Measurements from ENCODE around the gene KANK3. TPM values are rescaled to one million over a fixed set of nuclear protein-coding genes. Genes with fewer than 3 reads are reported as not detected.
A peak's percentile ranks its signal among the peaks of the same experiment; 100 is the strongest.

KANK3 gene
- total and polyA plus RNA-seq, 9 of the 15 experiments (the other 6 are each of a cell fraction or from before 2014, with no cell fraction given), result 0.03 to 0.40 (median 0.08) TPM; not detected in 6

- TF ChIP-seq ZNF707 (CRISPR knock-in tag; conservative IDR thresholded peaks at IDR 0.05) (no peak), KLF10 (CRISPR knock-in tag; IDR thresholded peaks at IDR 0.05) (no peak), NEUROD1 (IDR thresholded peaks at IDR 0.05; ENCODE audit: borderline replicate concordance, low read depth, low read length, partially characterized antibody) (peak; percentile 90), BCLAF1 (IDR thresholded peaks at IDR 0.05; ENCODE audit: borderline replicate concordance in 1 of 2, control insufficient read depth in 1 of 2, low read depth in 2 of 2, low read length in 1 of 2) (no peak), DIDO1 (tag; IDR thresholded peaks at IDR 0.05; ENCODE audit: low read depth) (peak; percentile 72; the same call in 1 of the 2 replicates), SAFB2 (IDR thresholded peaks at IDR 0.05; ENCODE audit: borderline replicate concordance, low read depth, low read length, severe bottlenecking) (no peak), ARID3A (IDR thresholded peaks at IDR 0.05; ENCODE audit: borderline replicate concordance, low read depth, low read length) (no peak), GABPA (tag; conservative IDR thresholded peaks at IDR 0.05; ENCODE audit: low read depth) (no peak), ZBTB40 (IDR thresholded peaks at IDR 0.05) (no peak), ZBTB40 (CRISPR knock-in tag; IDR thresholded peaks at IDR 0.05) (no peak), HDAC1 (IDR thresholded peaks at IDR 0.05) (0 out of 4 replicates have a peak, but pooled peaks have one; percentile 28 to 47), BMI1 (IDR thresholded peaks at IDR 0.05; ENCODE audit: low read length) (no peak)
Observed at GRCh38 chr19:8321067-8321985, 21.7 kb downstream of the KANK3 start, which contains the start of the genes NDUFA7 and RPS28 (continued).

All from K562 (cell line).